HEK293 (cell line): ENCODE results near the gene KCTD19.

ENCODE experiments used
- BCL11B ChIP-seq: fragments of 450-650 bp; formaldehyde crosslinking; IDR thresholded peaks from 2 replicates; pipeline ENCODE4 v1.5.1; 2016; ENCODE audit warnings: low read depth, missing biosample characterization, missing genetic modification characterization
- MYNN ChIP-seq: fragments of 450-650 bp; formaldehyde crosslinking; IDR thresholded peaks from 2 replicates; pipeline ENCODE4 v1.5.1; 2016; ENCODE audit warnings: missing biosample characterization, missing genetic modification characterization, borderline replicate concordance
- ZNF19 ChIP-seq: fragments of 450-650 bp; formaldehyde crosslinking; IDR thresholded peaks from 2 replicates; pipeline ENCODE4; 2016; ENCODE audit warnings: missing biosample characterization, missing genetic modification characterization, low read depth
- ZNF510 ChIP-seq: fragments of 450-650 bp; formaldehyde crosslinking; IDR thresholded peaks from 2 replicates; pipeline ENCODE4 v1.5.1; 2018; ENCODE audit warnings: mild to moderate bottlenecking, missing genetic modification characterization, missing biosample characterization; ENCODE audit not compliant: insufficient replicate concordance
- ZNF610 ChIP-seq: fragments of 450-650 bp; formaldehyde crosslinking; IDR thresholded peaks from 2 replicates; pipeline ENCODE4 v1.5.1; 2016; ENCODE audit warnings: missing biosample characterization, missing genetic modification characterization, borderline replicate concordance
- ZNF629 ChIP-seq: fragments of 450-650 bp; formaldehyde crosslinking; IDR thresholded peaks from 2 replicates; pipeline ENCODE4 v1.5.1; 2017; ENCODE audit warnings: missing biosample characterization, missing genetic modification characterization
- TF ChIP-seq, protein P1 (sequence below): fragments of 450-650 bp; formaldehyde crosslinking; IDR thresholded peaks from 2 replicates; pipeline ENCODE4 v1.5.1; 2016; ENCODE audit warnings: missing biosample characterization, missing genetic modification characterization

DNA sequence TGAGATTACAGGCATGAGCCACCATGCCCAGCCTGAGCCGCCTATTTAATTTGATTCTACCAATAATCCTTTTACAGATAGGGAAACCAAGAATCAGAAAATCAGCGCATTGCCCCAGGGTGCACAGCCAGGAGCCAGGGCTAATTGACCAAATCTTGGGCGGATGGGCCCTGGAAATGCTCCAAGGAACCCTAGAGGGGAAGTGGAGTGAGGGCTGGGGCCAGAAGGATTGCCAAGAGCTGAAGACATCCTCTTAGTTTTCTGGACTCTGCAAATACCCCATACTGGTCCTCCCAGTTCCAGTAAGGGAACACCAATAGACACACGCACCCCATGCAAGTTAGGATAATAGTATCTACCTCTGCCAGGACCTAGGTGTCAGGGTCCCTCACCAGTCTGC is 83.1 kb downstream of the KCTD19 start:
- TF ChIP-seq, protein P1, sequence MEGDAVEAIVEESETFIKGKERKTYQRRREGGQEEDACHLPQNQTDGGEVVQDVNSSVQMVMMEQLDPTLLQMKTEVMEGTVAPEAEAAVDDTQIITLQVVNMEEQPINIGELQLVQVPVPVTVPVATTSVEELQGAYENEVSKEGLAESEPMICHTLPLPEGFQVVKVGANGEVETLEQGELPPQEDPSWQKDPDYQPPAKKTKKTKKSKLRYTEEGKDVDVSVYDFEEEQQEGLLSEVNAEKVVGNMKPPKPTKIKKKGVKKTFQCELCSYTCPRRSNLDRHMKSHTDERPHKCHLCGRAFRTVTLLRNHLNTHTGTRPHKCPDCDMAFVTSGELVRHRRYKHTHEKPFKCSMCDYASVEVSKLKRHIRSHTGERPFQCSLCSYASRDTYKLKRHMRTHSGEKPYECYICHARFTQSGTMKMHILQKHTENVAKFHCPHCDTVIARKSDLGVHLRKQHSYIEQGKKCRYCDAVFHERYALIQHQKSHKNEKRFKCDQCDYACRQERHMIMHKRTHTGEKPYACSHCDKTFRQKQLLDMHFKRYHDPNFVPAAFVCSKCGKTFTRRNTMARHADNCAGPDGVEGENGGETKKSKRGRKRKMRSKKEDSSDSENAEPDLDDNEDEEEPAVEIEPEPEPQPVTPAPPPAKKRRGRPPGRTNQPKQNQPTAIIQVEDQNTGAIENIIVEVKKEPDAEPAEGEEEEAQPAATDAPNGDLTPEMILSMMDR, result no peak
- no peak for TF ChIP-seq MYNN (tag by site-specific recombination)
- TF ChIP-seq ZNF19 (tag by site-specific recombination), result no peak
- no peak for TF ChIP-seq BCL11B (tag by site-specific recombination)
- TF ChIP-seq ZNF629 (tag by site-specific recombination), result no peak
- TF ChIP-seq ZNF510 (tag by site-specific recombination), result no peak
- no peak for TF ChIP-seq ZNF610
